IMR-90 (cell line): ENCODE measurements around the gene LRPAP1. TPM values are rescaled to one million over a fixed set of nuclear protein-coding genes. Genes with fewer than 3 reads are reported as not detected.
"Not testable (repeated sequence)": the region's sequence is repeated elsewhere in the genome, so short reads cannot be mapped to it uniquely, and the experiment has no call there.

Experiments
- ATAC-seq: fragments of 200-7000 bp; cut with Tn5 transposase; 2 replicates; pipeline ENCODE4 v1.9.1; 2020; ENCODE audit warnings: low read depth, mild to moderate bottlenecking, moderate library complexity
- BruUV-seq: library from RNA; stranded (reverse); fragments of 400-500 nt; replicated peaks from 2 replicates; lab custom pipeline; 2021; lab: Mats Ljungman, UMichigan
- CTCF ChIA-PET: fragments of 300-600 bp; formaldehyde crosslinking; extraction: SDS; loops from one replicate; lab custom pipeline; 2021; ENCODE audit warnings: antibody characterized with exemption; lab: Yijun Ruan, JAX
- POLR2A ChIA-PET: fragments of 300-600 bp; sonication (Branson Sonifier 250); formaldehyde crosslinking; loops from one replicate; lab custom pipeline; 2022; ENCODE audit warnings: antibody characterized with exemption; ENCODE audit not compliant: unreplicated experiment; lab: Charles Lee
- DNase-seq: peaks from one replicate; pipeline ENCODE4 v3.0.0; 2013
- H2AFZ ChIP-seq: replicated peaks from 2 replicates; pipeline ENCODE3; 2013; ENCODE audit warnings: low read length, mild to moderate bottlenecking; ENCODE audit not compliant: poor library complexity
- H2AK5ac ChIP-seq: 2 replicates; pipeline ENCODE4 v1.6.1; 2013; ENCODE audit warnings: low read depth, low read length, inconsistent platforms
- H2AK9ac ChIP-seq: replicated peaks from 2 replicates; pipeline ENCODE3; 2013; ENCODE audit warnings: mild to moderate bottlenecking, low read depth, low read length, moderate library complexity; ENCODE audit not compliant: poor library complexity
- H2BK120ac ChIP-seq: 2 replicates; pipeline ENCODE4 v1.6.1; 2013; ENCODE audit warnings: low read depth, low read length, inconsistent platforms
- H2BK15ac ChIP-seq: 3 replicates; pipeline ENCODE4 v1.6.1; 2013; ENCODE audit warnings: low read depth, low read length, inconsistent platforms
- H2BK20ac ChIP-seq: 2 replicates; pipeline ENCODE4 v1.6.1; 2013; ENCODE audit warnings: low read depth, mild to moderate bottlenecking, inconsistent platforms, low read length, moderate library complexity
- H2BK5ac ChIP-seq: 2 replicates; pipeline ENCODE4 v1.6.1; 2013; ENCODE audit warnings: mild to moderate bottlenecking, low read depth, low read length, inconsistent platforms; ENCODE audit not compliant: poor library complexity, severe bottlenecking
- H3K14ac ChIP-seq: replicated peaks from 2 replicates; pipeline ENCODE4 v1.6.1; 2013; ENCODE audit warnings: low read depth, low read length, inconsistent platforms
- H3K18ac ChIP-seq: 2 replicates; pipeline ENCODE4 v1.6.1; 2013; ENCODE audit warnings: low read depth, low read length, control low read depth
- H3K23ac ChIP-seq: 2 replicates; pipeline ENCODE4 v1.6.1; 2013; ENCODE audit warnings: low read depth, low read length, inconsistent platforms
- H3K27ac ChIP-seq: 2 replicates; pipeline ENCODE4 v1.5.1; 2013; ENCODE audit warnings: mild to moderate bottlenecking, control low read depth, low read length; ENCODE audit not compliant: insufficient read depth
- H3K27me3 ChIP-seq: 2 replicates; pipeline ENCODE4 v1.6.1; 2013; ENCODE audit warnings: low read length; ENCODE audit not compliant: control insufficient read depth, insufficient read depth
- H3K36me3 ChIP-seq: 2 replicates; pipeline ENCODE4 v1.6.1; 2013; ENCODE audit warnings: low read length, mixed read lengths; ENCODE audit not compliant: control insufficient read depth, insufficient read depth
- H3K4ac ChIP-seq: 2 replicates; pipeline ENCODE4 v1.6.1; 2013; ENCODE audit warnings: low read depth, low read length, inconsistent platforms
- H3K4me1 ChIP-seq: 2 replicates; pipeline ENCODE4 v1.6.1; 2013; ENCODE audit warnings: low read length, mixed read lengths; ENCODE audit not compliant: control insufficient read depth, insufficient read depth
- H3K4me2 ChIP-seq: 2 replicates; pipeline ENCODE4 v1.6.1; 2013; ENCODE audit warnings: low read depth, mild to moderate bottlenecking, control low read depth, low read length, moderate library complexity
- H3K4me3 ChIP-seq: 2 replicates; pipeline ENCODE4 v1.5.1; 2013; ENCODE audit warnings: low read depth, mild to moderate bottlenecking, control low read depth, low read length, moderate library complexity; ENCODE audit not compliant: insufficient read depth
- H3K56ac ChIP-seq: 2 replicates; pipeline ENCODE4 v1.6.1; 2013; ENCODE audit warnings: low read length, inconsistent platforms; ENCODE audit not compliant: insufficient read depth; ENCODE audit errors: extremely low read depth
- H3K79me1 ChIP-seq, 2 experiments: 2 replicates each; pipeline ENCODE4 v1.6.1; 2013; ENCODE audit warnings: low read length in 2 of 2, inconsistent platforms in 1 of 2, low read depth in 1 of 2
- H3K9ac ChIP-seq: 2 replicates; pipeline ENCODE4 v1.6.1; 2013; ENCODE audit warnings: low read depth, low read length, control low read depth
- H3K9me1 ChIP-seq: 2 replicates; pipeline ENCODE4 v1.6.1; 2013; ENCODE audit warnings: low read length, inconsistent platforms; ENCODE audit not compliant: insufficient read depth
- H3K9me3 ChIP-seq: 2 replicates; pipeline ENCODE4 v1.6.1; 2013; ENCODE audit warnings: low read length; ENCODE audit not compliant: control insufficient read depth, insufficient read depth
- H4K20me1 ChIP-seq: 2 replicates; pipeline ENCODE4 v1.6.1; 2013; ENCODE audit warnings: low read length, inconsistent platforms; ENCODE audit not compliant: insufficient read depth
- H4K5ac ChIP-seq: 2 replicates; pipeline ENCODE4 v1.6.1; 2013; ENCODE audit warnings: mild to moderate bottlenecking, low read depth, low read length, control low read depth
- H4K8ac ChIP-seq, 2 experiments: 2 replicates each; pipeline ENCODE4 v1.6.1; 2013; ENCODE audit warnings: low read depth in 2 of 2, low read length in 2 of 2, control low read depth in 1 of 2, inconsistent platforms in 1 of 2
- H4K91ac ChIP-seq: 2 replicates; pipeline ENCODE4 v1.6.1; 2013; ENCODE audit warnings: low read depth, low read length, inconsistent platforms; ENCODE audit not compliant: insufficient read depth
- WGBS, 2 experiments: methylation state at CpG; one replicate each; pipeline versions ENCODE4 v1.1.5 to v1.1.7; 2013; ENCODE audit warnings: missing lambda C conversion rate in 2 of 2; ENCODE audit not compliant: insufficient read length in 1 of 2; ENCODE audit errors: extremely low coverage in 2 of 2; 5-methylcytosine and 5-hydroxymethylcytosine counted together
- dilution Hi-C: fragments of 300-500 bp; cut with HindIII; formaldehyde crosslinking; loops from one replicate; pipeline ENCODE4 v1.14.3; 2018; ENCODE audit warnings: low sequenced_read_pairs; ENCODE audit not compliant: unreplicated experiment
- in situ Hi-C: fragments of 300-500 bp; cut with MboI; formaldehyde crosslinking; loops from 3 replicates; pipeline ENCODE4 v1.14.3; 2019; ENCODE audit warnings: low sequenced_read_pairs, inconsistent platforms, mixed read lengths
- intact Hi-C: fragments of 100-400 bp; cut with micrococcal nuclease; formaldehyde crosslinking; loops from 2 replicates; pipeline ENCODE4 v1.10.0; 2022
- polyA plus RNA-seq, 3 experiments: library from polyadenylated mRNA; depleted of rRNA; stranded (reverse); fragments of >200 nt; gene quantifications; 2 replicates each; pipeline ENCODE4 v1.2.3, GENCODE V29; 2012; ENCODE audit warnings: low replicate concordance in 1 of 3
- total RNA-seq: library from RNA; depleted of rRNA; stranded (reverse); fragments of >200 nt; gene quantifications from 2 replicates; pipeline ENCODE4 v1.2.3, GENCODE V29; 2012

Gene LRPAP1
- total and polyA plus RNA-seq, 2 of the 4 experiments (the other 2 are of a cell fraction): 135 to 175 TPM

GRCh38 chr4:3544259-3545025, 12.2 kb upstream of the LRPAP1 start:
- H2BK20ac ChIP-seq, H3K9ac ChIP-seq, H3K56ac ChIP-seq, H2AK5ac ChIP-seq, H3K4ac ChIP-seq, H2BK120ac ChIP-seq, dilution Hi-C loops, POLR2A ChIA-PET, H4K5ac ChIP-seq, H3K4me2 ChIP-seq, H3K27me3 ChIP-seq, CTCF ChIA-PET, H3K14ac ChIP-seq, H3K9me1 ChIP-seq, H2AK9ac ChIP-seq, H4K8ac ChIP-seq, H2AFZ ChIP-seq, H3K79me1 ChIP-seq, H4K91ac ChIP-seq, intact Hi-C loops, H3K4me3 ChIP-seq, H3K23ac ChIP-seq, H3K9me3 ChIP-seq, DNase-seq, H3K18ac ChIP-seq, H2BK5ac ChIP-seq, H2BK15ac ChIP-seq, H3K36me3 ChIP-seq, H4K20me1 ChIP-seq, in situ Hi-C loops, ATAC-seq, BruUV-seq, H3K4me1 ChIP-seq, H3K27ac ChIP-seq: not testable (repeated sequence)
- WGBS, 2 experiments: 78% methylated on average over 4 of the region's 22 CpGs; no CpG with 5 or more reads in 1 of the 2 experiments

DNA sequence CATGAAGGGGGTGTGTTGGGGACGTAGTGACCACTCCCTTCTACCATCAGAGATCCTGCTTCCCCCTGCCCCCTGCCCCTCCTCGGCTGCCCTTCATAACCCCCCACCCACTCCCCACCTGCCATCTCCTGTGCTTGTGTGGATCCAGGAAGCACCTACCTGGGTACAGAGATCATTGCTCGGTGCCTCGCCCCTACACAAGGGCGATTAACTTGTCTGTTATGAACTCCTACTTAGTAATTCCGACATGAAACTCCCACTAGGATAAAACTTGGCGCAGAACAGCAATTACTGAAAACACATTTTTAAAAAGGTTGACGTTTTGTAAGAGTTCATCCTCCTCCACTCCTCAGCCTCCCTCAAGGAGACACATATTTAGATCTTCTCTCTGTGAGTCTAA, 11.2 kb upstream of the LRPAP1 start:
- dilution Hi-C loops, H2BK20ac ChIP-seq, H4K20me1 ChIP-seq, H2BK120ac ChIP-seq, H3K23ac ChIP-seq, H3K4me3 ChIP-seq, H3K27ac ChIP-seq, POLR2A ChIA-PET, CTCF ChIA-PET, DNase-seq, H3K18ac ChIP-seq, H4K8ac ChIP-seq, H3K9ac ChIP-seq, H3K27me3 ChIP-seq, H2AK5ac ChIP-seq, H2AFZ ChIP-seq, H3K79me1 ChIP-seq, H4K91ac ChIP-seq, H4K5ac ChIP-seq, H3K9me1 ChIP-seq, H3K4ac ChIP-seq, intact Hi-C loops, H3K9me3 ChIP-seq, H3K36me3 ChIP-seq, in situ Hi-C loops, ATAC-seq, BruUV-seq, H2BK15ac ChIP-seq, H2AK9ac ChIP-seq, H3K4me2 ChIP-seq, H3K56ac ChIP-seq, H3K14ac ChIP-seq, H3K4me1 ChIP-seq, H2BK5ac ChIP-seq: not testable (repeated sequence)
- WGBS, 2 experiments: no CpG with 5 or more reads among the region's 8 CpGs
